HG03039 (cell line): Measurements from ENCODE around the gene SARDH.

ENCODE experiments used
- ATAC-seq: cut with Tn5 transposase; IDR thresholded peaks from one replicate; pipeline ENCODE4 v1.9.1; 2021; ENCODE audit warnings: mild to moderate bottlenecking, moderate library complexity; ENCODE audit not compliant: unreplicated experiment

The SARDH gene, protein sequence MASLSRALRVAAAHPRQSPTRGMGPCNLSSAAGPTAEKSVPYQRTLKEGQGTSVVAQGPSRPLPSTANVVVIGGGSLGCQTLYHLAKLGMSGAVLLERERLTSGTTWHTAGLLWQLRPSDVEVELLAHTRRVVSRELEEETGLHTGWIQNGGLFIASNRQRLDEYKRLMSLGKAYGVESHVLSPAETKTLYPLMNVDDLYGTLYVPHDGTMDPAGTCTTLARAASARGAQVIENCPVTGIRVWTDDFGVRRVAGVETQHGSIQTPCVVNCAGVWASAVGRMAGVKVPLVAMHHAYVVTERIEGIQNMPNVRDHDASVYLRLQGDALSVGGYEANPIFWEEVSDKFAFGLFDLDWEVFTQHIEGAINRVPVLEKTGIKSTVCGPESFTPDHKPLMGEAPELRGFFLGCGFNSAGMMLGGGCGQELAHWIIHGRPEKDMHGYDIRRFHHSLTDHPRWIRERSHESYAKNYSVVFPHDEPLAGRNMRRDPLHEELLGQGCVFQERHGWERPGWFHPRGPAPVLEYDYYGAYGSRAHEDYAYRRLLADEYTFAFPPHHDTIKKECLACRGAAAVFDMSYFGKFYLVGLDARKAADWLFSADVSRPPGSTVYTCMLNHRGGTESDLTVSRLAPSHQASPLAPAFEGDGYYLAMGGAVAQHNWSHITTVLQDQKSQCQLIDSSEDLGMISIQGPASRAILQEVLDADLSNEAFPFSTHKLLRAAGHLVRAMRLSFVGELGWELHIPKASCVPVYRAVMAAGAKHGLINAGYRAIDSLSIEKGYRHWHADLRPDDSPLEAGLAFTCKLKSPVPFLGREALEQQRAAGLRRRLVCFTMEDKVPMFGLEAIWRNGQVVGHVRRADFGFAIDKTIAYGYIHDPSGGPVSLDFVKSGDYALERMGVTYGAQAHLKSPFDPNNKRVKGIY

DNA sequence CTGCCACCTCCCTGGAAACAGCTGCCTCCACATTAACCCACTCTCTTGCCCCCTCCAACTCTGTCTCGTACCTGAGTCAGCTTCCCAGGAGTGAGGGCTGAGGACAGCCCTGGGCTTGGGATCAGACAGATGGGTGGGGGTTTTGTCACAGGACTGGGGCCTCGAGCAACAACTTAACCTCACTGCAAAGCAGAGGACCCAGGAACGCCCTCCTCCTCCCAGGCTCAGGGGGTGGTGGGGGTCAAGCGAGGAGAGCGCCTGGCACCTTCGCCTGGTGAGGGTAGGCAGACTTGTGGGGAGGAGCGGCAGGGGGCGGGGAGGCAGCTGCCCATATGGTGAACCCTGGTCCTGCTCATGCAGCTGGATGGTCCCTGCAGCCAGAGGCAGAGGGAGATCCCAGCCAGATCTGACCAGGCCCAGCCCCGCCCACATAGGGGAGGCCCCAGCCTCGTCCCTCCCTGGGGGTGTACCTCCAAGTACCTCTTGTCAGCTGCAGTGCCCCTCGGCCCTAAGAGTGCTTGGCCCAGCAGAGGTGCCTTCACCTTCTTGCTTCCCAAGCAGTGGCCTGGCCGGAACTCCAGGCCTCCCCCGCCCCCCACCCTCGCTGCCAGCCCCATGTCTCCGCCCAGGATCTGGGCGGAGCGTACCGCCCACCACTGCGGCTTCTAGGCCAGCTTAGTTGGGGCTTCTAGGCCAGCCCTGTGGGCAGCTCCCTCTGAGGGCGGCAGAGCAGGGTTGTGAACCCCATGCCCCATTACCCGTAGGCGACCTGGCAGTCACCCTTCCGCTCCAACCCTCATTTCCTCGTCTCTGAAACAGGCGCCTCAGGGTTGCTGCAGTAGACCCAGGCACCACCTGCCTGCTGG, at the start of gene SARDH:
SARDH (minus strand) TSS at position 579 of the 866 bp plus-strand sequence. CDS start 4,179 bp downstream, outside the sequence.
- no peak for ATAC-seq

DNA sequence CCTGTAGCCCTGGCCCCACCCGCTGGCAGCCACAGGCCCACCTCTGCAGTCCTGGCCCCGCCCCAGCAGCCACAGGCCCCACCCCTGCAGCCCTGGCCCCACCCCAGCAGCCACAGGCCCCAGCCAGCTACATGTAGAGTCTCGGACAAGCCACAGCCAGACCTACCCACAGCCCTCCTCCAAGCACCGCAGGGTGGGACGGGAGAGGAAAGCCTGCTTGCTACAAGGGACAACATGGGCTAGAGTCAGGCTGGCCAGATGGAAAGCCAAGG, 49.5 kb upstream of the SARDH start:
- ATAC-seq, result no peak

DNA sequence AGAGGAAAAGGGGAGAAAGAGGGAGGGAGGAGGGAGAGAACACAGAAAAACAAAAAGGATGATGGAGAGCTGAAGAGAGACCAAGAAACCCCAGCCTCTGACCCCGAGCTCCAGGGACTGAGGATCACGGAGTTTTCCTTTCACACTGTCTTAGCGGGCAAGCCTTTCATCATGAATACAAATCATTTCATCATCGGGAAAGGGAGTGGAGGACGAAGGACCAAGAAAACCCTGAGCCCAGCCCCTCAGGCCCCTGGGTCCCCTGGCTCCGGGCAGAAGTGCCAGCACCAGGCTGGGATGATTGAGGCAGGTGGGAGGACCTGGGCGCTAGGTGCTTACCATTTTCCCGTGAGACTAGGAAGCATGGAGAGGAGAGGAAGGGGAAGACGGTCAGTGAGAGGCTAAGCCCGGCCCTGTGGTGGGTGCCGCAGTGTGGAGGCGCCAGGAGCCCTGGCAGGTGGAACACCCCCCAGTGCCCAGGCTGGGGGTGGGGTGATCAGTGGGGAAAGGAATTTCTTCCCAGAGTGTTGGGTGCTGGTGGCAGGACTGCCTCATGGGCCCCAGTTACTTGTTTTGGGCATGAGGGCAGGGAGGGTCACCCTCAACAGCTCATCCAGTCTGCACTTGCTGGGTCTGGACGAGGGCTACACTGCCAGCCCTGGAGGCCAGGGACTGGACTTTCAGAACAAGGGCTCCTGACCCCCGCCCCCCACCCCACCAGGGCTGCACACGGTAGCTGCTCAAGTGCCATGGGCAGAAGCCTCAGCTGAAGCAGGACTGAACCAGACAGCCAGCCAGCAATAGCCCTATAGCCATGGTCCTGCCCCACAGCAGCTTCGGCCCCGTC, 49.0 kb upstream of the SARDH start:
- no peak for ATAC-seq

DNA sequence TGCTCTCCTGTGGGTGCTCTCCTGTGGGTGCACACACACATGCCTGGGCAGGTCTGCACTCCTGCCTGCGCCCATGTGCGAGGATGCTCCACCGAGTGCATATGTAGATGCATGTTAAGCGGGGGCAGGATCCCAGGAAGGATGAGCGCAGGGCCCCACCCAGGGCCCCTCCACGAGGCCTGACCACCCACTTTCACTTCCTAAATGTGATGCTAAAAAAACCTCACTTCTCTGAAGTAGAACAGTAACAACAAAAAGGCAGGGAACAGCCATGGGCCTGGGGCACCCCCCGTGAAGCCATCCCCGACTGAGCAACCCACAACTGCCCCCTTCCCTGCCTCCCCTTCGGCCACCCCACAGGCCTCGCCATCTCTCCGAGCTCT, 48.2 kb upstream of the SARDH start:
- no peak for ATAC-seq

DNA sequence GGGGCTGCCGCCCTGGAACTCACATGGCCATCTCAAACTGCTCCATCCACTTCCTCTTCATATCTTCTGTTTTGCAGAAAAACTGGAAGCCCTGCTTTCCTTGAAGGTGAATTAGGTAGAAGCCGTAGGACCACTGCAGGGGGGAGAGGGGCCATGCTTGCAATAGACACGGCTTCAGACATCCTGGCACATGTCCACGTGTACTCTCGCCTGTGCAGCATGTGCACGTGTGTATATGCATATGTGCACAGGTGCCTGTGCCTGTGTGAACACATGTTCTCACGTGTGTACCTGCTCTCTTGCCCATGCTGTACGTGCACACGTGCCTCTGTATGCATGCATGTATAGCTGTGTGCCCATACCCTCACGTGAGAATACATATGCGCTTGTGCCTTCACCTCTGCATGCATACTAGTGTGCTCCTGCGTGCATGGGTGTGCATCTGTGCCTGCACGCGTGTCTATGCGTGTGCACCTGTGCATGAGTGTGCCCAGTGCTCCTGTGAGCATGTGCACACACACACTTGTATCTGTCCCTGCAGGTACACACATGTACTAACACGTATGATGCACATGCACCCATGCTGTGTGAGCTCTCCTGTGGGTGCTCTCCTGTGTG, 47.7 kb upstream of the SARDH start:
- no peak for ATAC-seq

DNA sequence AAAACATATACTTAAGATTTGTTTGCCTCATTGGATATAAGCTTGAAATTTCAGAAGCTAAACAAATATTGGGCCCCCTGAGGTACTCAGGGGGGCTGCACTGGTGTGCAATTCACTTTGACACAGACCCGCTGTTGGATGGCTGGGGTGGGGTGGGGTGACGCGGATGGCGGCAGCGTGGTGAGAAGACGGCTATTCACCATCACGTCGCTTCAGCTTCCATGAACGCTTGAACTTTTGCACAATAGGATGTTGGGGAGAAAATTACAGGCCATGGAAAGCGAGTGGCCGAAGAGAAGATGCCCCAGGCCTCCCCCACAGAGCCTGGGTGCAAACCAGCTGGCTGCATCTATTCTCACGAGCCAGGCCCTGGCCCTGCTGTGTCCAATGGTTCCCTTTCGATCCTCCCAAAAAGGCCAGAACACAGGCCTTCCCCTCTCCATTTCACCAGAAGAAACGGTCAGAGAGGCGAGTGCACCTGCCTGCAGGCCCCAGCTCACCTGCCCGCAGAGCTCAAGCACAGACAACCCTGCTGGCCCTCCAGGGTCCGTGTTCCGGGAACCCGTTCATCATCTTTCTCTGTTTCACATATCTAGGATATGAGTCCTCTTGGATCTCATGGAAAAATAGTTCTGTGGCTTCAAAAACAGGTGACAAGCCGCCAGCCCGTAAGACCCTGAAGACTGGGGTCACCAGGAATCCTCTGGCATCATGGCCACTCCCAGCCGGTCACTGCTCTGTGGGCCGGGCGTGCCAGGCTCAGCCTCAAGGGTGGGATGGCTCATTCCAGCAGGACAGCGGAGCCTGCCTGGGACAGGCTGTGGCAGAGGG, 46.8 kb upstream of the SARDH start:
- ATAC-seq, result no peak

DNA sequence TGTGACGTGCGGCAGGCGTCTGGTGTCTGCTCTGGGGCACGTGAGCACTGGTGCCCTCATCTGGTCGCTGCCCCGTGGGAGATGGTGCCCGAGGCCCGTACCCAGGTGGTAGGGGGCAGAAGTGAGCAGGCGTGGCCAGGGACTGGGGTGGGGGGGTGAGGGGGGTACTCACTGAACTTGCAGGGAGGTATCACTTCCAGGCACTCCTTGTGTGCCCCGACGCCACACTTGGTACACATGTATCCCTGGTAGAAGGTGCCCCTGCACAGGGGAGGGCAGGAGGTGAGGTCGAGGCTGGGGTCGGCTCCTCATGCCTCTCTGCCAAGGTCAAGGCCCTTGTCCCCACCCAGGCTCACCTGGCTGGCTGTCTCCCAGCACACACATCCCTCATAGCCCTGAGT, 45.2 kb upstream of the SARDH start:
- no peak for ATAC-seq

DNA sequence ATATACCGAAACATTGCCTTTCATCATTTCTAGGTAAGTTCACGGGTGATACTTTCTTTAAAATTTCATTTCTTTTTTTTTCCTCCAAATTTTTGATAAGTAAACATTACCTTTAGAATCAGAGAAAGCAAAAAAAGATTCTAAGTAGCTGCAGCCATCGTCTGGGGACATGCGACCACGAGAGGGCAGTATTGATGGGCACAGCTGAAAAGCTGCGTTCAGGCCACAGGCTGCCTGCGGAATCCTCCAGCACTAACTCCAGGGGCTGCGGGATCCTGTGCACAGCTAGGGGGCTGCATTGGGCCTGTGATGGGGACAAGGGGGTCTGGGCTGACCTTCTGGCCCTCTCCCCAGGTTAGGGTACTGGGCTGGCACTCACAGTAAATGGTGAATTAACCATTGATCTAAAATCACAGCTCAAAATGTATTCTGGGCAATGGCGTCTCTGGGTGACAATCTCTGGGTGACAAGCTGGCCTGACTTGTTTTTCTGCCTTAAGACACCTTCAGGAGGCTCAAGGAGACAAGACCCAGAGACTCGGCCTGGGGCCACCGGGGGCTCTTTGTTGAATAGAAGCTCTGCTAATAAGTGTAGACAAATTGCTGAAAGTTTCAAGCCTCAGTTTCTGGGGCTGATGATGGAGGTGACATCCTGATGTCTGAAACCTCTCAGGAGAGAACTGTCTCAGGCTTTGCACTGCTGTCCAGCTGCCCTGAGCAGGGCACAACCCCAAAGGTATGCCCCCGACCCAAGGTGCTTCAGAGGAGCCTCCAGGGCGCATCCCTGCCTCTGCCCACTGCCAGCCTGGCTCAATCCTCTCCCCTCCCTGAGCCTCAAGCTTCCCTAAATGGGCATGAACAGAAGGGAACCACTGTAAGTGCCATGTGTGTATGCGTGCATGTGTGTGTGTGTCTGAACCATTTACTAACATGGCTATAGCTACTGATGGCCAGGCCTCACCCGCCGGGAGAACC, 44.3 kb upstream of the SARDH start:
- ATAC-seq, result no peak

DNA sequence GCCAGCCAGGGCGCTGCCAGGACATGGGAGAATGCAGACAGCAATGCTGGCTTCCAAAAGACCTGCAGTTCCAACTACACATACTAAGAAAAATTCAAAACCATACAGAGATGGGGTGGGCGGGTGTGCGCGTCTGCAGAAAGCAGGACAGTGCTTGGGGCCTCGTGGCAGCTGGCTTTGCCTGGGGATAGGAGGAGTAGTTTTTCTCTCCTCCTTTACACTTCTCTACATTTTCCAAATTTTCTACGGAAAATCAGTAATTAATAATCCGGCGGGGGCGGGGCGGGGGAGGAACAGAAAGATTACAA, 43.6 kb upstream of the SARDH start:
- ATAC-seq, result no peak

DNA sequence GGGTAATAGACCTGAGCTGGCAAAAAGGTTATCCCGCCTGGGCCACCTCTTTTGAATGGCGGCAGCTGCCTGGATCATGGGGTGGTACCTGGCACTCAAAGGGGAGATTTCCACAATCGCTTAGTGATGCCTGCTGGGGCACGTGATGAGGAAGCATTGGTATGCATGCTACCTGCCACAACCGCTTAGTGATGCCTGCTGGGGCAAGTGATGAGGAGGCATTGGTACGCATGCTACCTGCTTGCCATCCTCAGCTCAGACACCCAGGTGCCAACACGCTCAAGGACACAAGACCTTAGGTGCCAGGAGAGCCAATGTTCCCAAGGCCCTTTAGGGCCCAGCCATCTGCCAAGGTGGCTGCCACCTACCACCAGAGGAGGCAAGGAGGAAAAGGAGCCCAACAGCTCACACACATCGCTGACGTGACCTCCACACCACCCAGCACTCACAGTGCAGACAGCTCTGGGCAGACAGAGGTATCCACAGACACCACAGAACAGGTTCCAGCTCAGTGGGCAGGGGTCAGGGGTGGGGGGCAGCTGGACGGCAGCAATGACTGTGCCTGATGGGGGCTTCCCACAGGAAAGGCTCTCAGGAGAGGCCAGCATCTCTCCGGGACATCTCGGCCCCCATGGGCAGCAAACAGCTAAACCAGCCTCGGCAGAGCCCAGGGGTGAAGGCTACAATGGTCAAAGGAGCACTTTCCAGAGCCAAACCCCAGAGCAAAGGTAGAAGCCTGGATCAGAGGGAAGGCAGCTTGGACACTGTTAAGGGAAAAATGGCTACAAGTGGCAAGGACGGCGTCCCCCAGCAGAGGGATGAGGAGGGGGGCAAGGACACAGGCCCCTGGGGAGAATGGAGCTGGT, 43.0 kb upstream of the SARDH start:
- ATAC-seq, result no peak

DNA sequence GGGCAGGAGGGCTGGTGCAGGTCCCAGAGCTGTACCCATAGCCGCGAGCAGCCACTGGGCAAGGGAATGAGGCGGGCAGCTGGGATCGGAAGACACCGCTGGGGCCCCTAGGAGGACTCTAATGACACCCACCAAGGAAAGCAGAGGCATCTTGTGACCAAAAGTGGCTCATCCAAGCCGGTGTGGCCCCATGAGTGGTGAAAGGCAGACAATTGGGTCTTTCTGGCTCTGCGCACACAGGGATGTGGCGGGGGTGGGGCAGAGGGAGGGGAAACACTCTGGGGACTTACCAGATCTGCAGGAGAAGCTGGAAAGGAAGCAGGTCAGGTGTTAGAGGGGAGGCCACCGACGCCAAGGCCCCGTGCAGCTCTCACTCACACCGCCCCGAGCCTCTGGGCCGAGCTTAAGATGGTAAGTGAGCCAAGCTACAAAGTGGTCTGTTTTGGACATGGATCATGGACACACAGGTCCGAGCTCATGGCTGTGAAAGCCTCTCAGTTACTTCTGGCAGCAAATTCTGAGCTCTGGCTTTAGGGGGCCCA, 42.3 kb upstream of the SARDH start:
- no peak for ATAC-seq

DNA sequence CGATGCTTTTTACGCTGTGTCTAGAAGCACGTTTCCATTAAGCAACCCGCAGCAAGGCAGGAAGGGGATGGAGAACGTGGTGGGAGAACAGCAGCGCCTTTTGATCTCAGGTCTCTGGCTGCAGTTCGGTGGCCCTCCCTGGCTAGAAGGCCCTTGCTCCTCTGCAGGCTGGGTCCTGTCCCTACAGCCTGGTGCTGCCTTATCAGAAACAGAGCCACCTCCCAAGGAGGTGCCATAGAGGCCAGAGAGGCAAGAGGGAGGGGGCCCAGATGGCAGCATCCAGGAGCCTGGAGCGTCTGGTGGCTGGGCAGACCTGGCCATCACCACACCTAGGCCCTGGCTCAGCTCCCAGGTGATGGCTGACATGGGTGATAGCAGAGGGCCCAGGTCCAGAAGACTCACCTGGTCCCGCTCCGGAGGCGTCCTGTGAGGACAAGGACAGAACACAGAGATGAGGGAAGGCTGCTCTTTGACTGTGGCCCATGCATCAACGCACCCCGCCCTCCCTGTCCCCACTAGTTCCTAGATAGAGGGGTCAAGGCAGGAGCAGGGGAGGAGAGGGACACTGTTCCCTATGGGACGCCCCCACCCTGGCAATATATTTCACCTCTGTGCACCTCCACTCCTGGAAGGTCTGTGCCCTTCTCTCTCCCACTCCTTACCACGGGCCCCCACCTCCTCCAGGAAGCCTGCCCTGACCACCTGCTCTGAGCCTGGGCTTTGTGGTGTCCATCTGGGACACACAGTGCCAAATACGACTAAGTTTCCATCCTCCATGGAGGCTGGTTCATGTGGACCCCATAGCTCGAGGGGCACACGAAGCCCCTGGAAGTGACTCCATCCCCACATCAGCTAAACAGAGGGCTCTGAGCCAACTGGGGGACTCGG, 41.6 kb upstream of the SARDH start:
- no peak for ATAC-seq

DNA sequence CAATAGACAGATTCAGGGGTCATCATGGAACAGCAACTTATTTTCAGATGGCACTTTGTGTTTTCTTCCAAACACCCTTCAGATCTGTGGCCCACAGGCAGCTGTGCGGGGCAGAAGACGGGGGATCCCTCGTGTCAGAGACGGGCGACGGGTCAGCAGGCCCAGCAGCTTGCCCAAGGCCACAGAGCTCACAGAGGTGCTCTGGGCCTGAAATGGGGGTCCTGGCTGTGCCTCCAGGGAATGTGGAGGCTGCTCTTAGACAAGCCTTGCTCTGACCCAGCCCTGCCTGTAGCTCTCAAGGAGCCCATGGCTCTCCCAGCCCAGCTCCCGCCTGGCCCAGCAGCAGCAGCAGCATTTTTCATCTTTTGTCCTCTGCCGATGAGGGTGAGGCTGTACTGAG, 40.9 kb upstream of the SARDH start:
- no peak for ATAC-seq

DNA sequence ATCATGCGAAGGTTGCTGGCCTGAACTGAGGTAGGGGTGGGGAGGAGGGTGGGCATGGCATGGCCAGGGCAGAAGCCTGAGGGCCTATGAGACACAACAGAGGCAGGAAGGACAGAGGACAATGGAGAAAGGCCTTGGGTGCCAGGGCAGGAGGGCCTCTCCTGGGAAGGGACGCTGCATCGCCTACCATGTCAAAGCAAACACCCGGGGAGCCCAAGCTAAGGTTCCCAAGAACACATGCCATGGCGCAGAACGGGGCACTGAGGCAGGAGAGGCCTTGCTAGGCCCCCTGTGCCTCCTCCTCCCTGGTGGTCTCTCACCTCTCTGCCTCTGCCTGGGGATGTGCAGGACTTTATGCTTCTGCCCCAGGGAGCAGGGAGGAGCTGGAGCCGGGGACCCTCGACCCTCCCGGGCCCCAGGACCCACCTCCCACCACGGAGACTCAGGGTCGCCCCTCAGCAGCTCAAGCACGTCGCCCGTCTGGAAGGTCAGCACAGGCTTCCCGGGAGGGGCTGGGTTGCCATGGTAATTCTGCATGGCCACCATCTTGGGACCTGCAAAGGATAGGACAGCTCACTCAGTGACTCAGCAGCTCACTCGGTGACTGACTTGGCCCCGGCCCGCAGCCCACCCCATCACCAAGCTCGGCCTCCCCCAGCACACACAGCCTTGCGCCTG, 40.3 kb upstream of the SARDH start:
- ATAC-seq, result no peak

DNA sequence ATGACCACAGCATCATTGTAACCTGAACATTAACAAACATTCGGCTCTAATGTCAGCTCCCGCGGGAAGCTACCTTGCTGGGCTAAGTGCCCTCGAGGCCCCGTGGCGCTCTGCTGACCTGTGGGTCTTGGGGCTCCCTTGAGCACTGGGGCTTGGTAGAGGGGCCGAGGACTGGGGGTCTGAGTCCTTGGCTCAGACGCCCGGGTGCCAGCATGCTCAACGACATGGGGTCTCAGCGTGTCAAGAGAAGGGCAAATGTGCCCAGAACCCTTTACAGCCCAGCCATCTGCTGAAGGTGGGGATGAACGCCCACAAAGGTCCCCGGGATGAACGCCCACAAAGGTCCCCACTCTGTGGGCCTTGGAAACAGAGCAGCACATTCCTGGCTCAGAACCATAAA, 39.7 kb upstream of the SARDH start:
- no peak for ATAC-seq
